HG02852 (cell line): ENCODE measurements around the gene MRPL55.

ENCODE experiments used
- ATAC-seq: cut with Tn5 transposase; IDR thresholded peaks from one replicate; pipeline ENCODE4 v1.9.1; 2021; ENCODE audit warnings: mild to moderate bottlenecking, moderate library complexity; ENCODE audit not compliant: unreplicated experiment

The MRPL55 gene

GRCh38 chr1:228073857-228074545 lies 35.1 kb downstream of the MRPL55 start:
- ATAC-seq = no peak

- ATAC-seq = no peak
Measured at GRCh38 chr1:228073061-228073856, 35.8 kb downstream of the MRPL55 start.

GRCh38 chr1:228072658-228073043 lies 36.4 kb downstream of the MRPL55 start:
- no peak for ATAC-seq

- ATAC-seq = no peak
Measured at GRCh38 chr1:228071839-228072657, 37.1 kb downstream of the MRPL55 start.

- no peak for ATAC-seq
Measured at GRCh38 chr1:228070851-228071250, 38.2 kb downstream of the MRPL55 start.

- no peak for ATAC-seq
Measured at GRCh38 chr1:228070173-228070572, 38.9 kb downstream of the MRPL55 start.

GRCh38 chr1:228068359-228068758 lies 40.7 kb downstream of the MRPL55 start:
- ATAC-seq = no peak

- ATAC-seq = no peak
Measured at GRCh38 chr1:228066891-228067654, 42.0 kb downstream of the MRPL55 start.

- ATAC-seq = no peak
Measured at GRCh38 chr1:228066416-228066815, 42.7 kb downstream of the MRPL55 start.

- no peak for ATAC-seq
Measured at GRCh38 chr1:228065543-228066347, 43.4 kb downstream of the MRPL55 start.

GRCh38 chr1:228064741-228065542 lies 44.2 kb downstream of the MRPL55 start:
- ATAC-seq = no peak

GRCh38 chr1:228064296-228064695 lies 44.8 kb downstream of the MRPL55 start:
- no peak for ATAC-seq

GRCh38 chr1:228063251-228064191 lies 45.6 kb downstream of the MRPL55 start:
- ATAC-seq = no peak

- no peak for ATAC-seq
Measured at GRCh38 chr1:228062812-228063211, 46.3 kb downstream of the MRPL55 start.

- no peak for ATAC-seq
Measured at GRCh38 chr1:228062085-228062791, 46.9 kb downstream of the MRPL55 start.

- no peak for ATAC-seq
Measured at GRCh38 chr1:228061411-228062084, 47.6 kb downstream of the MRPL55 start.
